ENCODE data around the gene HK1. TPM values are rescaled to one million over a fixed set of nuclear protein-coding genes. Genes with fewer than 3 reads are reported as not detected.
"Not testable (repeated sequence)": the region's sequence is repeated elsewhere in the genome, so short reads cannot be mapped to it uniquely, and the experiment has no call there.

The HK1 gene
- total RNA-seq, 2 donors from 2014 or later: 150 to 158 TPM

DNA sequence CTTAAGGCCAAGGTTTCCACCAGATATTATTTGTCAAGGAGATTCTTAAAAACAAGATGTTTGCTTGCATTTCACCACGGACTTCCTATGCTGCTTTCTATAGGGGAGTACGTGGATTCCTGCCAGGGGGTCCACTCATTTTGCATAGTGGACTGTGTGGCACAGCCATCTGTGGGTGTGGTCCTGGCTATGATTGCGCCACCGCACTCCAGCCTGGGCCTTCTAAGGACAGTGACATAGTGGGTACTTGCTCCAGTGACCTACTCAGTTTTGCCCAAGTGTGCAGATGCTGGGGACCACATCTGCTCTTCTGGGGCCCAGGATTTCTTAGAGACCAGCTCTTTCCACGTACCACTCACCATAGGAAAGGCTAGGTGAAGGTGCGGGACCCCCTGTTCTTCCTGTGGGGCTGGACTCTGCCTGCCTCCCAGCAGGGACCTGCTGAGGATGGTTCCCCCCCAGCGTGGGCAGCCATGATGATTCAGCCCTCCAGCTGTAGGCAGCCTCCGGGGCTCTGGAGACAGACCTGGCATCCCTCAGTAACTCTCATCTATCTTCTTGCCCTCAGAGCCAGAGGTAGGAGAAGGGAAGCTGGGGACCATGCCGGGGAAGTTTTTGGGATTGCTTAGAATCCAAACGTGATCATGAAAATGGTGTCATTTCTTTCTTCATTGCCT is 42.9 kb downstream of the HK1 start:
- Histone ChIP-seq H3K27ac (peak overlapping the region in 1 of 2 donors; percentile 100), H3K9me3 (no peaks in the 10 kb centered on the region), H3K36me3 (no peaks in the 10 kb centered on the region), H3K27me3 (replicated peaks; ENCODE audit: insufficient read depth) (no peaks in the 10 kb centered on the region), H3K4me1 (ENCODE audit: control insufficient read depth in 1 of 2, low read depth in 2 of 2) (peaks cover 45 to 66% of the 10 kb centered on the region in 2 donors), H3K4me3 (peak overlapping the region; percentile 100)
- DNase-seq (ENCODE audit: low spot score) (no peak), ATAC-seq (ENCODE audit: insufficient number of reproducible peaks, low FRiP score, low read depth) (no peak)
- TF ChIP-seq, protein P1, sequence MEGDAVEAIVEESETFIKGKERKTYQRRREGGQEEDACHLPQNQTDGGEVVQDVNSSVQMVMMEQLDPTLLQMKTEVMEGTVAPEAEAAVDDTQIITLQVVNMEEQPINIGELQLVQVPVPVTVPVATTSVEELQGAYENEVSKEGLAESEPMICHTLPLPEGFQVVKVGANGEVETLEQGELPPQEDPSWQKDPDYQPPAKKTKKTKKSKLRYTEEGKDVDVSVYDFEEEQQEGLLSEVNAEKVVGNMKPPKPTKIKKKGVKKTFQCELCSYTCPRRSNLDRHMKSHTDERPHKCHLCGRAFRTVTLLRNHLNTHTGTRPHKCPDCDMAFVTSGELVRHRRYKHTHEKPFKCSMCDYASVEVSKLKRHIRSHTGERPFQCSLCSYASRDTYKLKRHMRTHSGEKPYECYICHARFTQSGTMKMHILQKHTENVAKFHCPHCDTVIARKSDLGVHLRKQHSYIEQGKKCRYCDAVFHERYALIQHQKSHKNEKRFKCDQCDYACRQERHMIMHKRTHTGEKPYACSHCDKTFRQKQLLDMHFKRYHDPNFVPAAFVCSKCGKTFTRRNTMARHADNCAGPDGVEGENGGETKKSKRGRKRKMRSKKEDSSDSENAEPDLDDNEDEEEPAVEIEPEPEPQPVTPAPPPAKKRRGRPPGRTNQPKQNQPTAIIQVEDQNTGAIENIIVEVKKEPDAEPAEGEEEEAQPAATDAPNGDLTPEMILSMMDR (IDR thresholded peaks at IDR 0.05): no peak

DNA sequence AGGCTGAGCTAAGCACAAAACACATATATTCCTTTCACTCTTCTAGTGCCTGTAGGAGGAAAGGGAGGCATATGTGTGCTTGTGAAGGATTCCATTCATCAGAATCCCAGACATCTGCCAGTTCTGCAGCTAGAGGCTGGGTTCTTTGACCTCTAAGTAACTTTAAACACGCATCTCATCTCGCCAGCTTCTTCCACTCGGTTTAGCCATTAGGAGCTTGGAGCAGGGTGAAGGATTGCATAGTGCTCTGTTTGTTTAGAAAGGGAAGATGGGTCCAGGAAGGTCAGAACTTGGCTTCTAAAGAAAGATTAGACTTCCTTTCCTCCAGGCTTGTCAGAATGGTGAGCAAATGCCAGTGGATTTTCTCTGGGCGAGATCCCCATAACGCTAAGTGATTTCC is 43.6 kb downstream of the HK1 start:
- no peak overlapping the region for H3K4me3 ChIP-seq

DNA sequence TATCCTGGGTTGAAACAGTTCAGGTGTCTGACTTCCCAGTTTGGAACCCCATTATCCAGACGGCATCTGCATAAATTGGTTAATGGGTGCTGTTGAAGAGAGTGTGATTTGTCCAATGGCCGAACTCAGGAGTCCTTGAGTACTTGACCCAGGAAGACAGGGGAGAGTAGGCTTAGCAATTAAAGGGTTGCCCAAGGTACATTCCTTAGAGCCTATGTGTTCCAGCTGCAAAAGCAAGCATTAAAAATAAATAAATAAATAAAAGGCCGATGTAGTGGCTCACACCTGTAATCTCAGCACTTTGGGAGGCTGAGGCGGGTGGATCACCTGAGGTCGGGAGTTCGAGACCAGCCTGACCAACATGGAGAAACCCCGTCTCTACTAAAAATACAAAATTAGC is 44.0 kb downstream of the HK1 start:
- not testable (repeated sequence) for H3K36me3 ChIP-seq; H3K9me3 ChIP-seq; DNase-seq (ENCODE audit: low spot score); H3K4me3 ChIP-seq; ATAC-seq (ENCODE audit: insufficient number of reproducible peaks, low FRiP score, low read depth); H3K27me3 ChIP-seq (replicated peaks; ENCODE audit: insufficient read depth)
- Histone ChIP-seq H3K27ac (peak overlapping the region in 1 of 2 donors; percentile 100), H3K4me1 (ENCODE audit: control insufficient read depth in 1 of 2, low read depth in 2 of 2) (peaks cover 55 to 78% of the 10 kb centered on the region in 2 donors)

More for the DNA sequence above, 43.6 kb downstream of the HK1 start:
- Histone ChIP-seq H3K27me3 (replicated peaks; ENCODE audit: insufficient read depth) (no peaks in the 10 kb centered on the region), H3K4me1 (ENCODE audit: control insufficient read depth in 1 of 2, low read depth in 2 of 2) (peaks cover 51 to 73% of the 10 kb centered on the region in 2 donors), H3K36me3 (no peaks in the 10 kb centered on the region), H3K9me3 (no peaks in the 10 kb centered on the region), H3K27ac (peak overlapping the region in 1 of 2 donors; percentile 100)
- TF ChIP-seq, protein P1 (IDR thresholded peaks at IDR 0.05): no peak
- DNase-seq (ENCODE audit: low spot score) (no peak), ATAC-seq (ENCODE audit: insufficient number of reproducible peaks, low FRiP score, low read depth) (no peak)

DNA sequence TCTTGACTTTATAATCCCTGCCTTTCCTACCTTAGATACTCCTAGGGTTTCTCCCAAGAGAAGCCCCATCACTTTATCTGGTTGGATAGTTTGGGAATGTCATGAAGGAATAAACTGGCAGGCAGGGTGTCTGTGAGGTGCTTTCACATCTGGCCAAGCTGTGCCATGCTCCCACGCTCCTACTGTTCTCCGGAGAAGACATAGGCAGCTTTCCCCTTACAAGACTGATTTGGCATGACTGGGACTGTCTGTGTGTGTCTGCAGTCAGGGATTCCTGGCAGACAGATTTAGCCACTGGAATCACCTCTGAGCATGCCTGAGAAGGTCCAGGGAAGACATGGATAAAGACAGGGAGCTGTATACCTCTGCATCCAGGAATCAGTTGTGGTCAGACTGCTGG is 45.3 kb downstream of the HK1 start:
- Histone ChIP-seq H3K9me3 (no peaks in the 10 kb centered on the region), H3K4me1 (ENCODE audit: control insufficient read depth in 1 of 2, low read depth in 2 of 2) (peaks cover 65 to 86% of the 10 kb centered on the region in 2 donors), H3K27ac (peak overlapping the region; percentile 51 to 93), H3K4me3 (no peak overlapping the region), H3K36me3 (no peaks in the 10 kb centered on the region), H3K27me3 (replicated peaks; ENCODE audit: insufficient read depth) (no peaks in the 10 kb centered on the region)
- ATAC-seq (ENCODE audit: insufficient number of reproducible peaks, low FRiP score, low read depth) (no peak), DNase-seq (ENCODE audit: low spot score) (no peak)
- TF ChIP-seq, protein P1 (IDR thresholded peaks at IDR 0.05): no peak

DNA sequence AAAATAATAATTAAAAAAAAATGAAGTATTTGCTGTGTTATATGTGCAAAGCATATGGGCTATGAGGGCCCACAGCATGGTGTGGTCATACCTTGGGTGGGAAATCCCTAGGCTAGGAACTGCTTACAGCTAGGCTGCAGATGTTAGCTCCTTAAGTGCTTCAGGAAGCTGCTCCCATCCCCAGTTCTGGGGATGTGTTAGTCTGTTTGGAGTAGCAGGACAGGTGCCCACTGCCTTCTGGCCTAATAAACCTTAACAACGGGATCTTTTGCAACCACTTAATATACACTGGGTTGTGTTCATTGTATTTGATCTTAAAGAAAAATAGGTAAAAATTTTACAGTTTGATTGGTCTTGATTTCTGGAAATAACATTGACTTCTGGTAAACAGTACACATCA is 46.3 kb downstream of the HK1 start:
- Histone ChIP-seq H3K9me3 (no peaks in the 10 kb centered on the region), H3K36me3 (no peaks in the 10 kb centered on the region), H3K27me3 (replicated peaks; ENCODE audit: insufficient read depth) (no peaks in the 10 kb centered on the region), H3K4me3 (no peak overlapping the region), H3K4me1 (ENCODE audit: control insufficient read depth in 1 of 2, low read depth in 2 of 2) (peaks cover 73 to 96% of the 10 kb centered on the region in 2 donors), H3K27ac (peak overlapping the region; percentile 51 to 93)
- TF ChIP-seq, protein P1 (IDR thresholded peaks at IDR 0.05): no peak
- ATAC-seq (ENCODE audit: insufficient number of reproducible peaks, low FRiP score, low read depth) (no peak), DNase-seq (ENCODE audit: low spot score) (no peak)

DNA sequence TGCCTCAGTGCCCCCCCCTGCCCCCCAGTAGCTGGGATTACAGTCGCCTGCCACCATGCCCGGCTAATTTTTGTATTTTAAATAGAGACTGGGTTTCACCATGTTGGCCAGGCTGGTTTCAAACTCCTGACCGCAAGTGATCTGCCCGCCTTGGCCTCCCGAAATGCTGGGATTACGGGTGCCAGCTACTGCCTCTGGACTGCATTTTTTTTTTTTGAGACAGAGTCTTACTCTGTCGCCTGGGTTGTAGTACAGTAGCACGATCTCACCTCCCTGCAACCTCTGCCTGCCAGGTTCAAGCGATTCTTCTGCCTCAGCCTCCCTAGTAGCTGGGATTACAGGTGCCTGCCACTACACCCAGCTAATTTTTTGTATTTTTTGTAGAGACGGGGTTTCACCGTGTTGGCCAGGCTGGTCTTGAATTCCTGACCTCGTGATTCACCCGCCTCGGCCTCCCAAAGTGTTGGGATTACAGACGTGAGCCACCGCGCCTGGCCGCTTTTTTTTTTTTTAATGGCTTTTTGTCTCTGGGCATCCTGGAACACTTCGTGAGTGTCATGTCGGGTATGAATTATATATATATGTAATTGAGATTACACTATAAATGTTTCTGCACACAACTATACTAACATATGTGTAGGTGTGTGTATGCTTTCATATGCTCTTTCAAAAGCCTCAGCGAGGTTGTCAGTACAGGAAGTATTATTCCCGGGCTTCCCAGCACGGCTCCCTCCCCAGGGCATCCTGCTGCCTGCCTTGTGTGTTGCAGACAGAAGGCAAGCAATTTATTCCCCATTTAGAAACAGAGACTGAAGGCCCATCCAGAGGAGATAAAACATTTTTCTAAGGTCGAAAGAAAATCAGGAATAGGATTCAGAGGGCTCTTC is 47.6 kb downstream of the HK1 start:
- not testable (repeated sequence) for DNase-seq (ENCODE audit: low spot score); H3K9me3 ChIP-seq; H3K36me3 ChIP-seq; ATAC-seq (ENCODE audit: insufficient number of reproducible peaks, low FRiP score, low read depth); H3K27me3 ChIP-seq (replicated peaks; ENCODE audit: insufficient read depth)
- Histone ChIP-seq H3K4me3 (peak overlapping the region; percentile 34), H3K4me1 (ENCODE audit: control insufficient read depth in 1 of 2, low read depth in 2 of 2) (peaks cover 71 to 98% of the 10 kb centered on the region in 2 donors), H3K27ac (peak overlapping the region; percentile 54 to 93)

Data from thoracic aorta (tissue), 2 donors.